ENCODE measurements around the gene CYP46A1.

The CYP46A1 gene

GRCh38 chr14:99673305-99674063, 10.6 kb upstream of the CYP46A1 start:
- DNase-seq (ENCODE audit: low read depth in 2 of 2): no peak

- no peak for DNase-seq (ENCODE audit: low read depth in 2 of 2)
Measured at GRCh38 chr14:99674064-99674650, 9.9 kb upstream of the CYP46A1 start.

GRCh38 chr14:99674776-99675381, 9.2 kb upstream of the CYP46A1 start:
- no peak for DNase-seq (ENCODE audit: low read depth in 2 of 2)

GRCh38 chr14:99675382-99675835, 8.7 kb upstream of the CYP46A1 start:
- DNase-seq (ENCODE audit: low read depth in 2 of 2): no peak

GRCh38 chr14:99675951-99676350, 8.1 kb upstream of the CYP46A1 start:
- DNase-seq (ENCODE audit: low read depth in 2 of 2): no peak

- no peak for DNase-seq (ENCODE audit: low read depth in 2 of 2)
Measured at GRCh38 chr14:99676657-99677056, 7.4 kb upstream of the CYP46A1 start.

- no peak for DNase-seq (ENCODE audit: low read depth in 2 of 2)
Measured at GRCh38 chr14:99677231-99678140, 6.6 kb upstream of the CYP46A1 start.

- no peak for DNase-seq (ENCODE audit: low read depth in 2 of 2)
Measured at GRCh38 chr14:99678198-99678597, 5.9 kb upstream of the CYP46A1 start.

- no peak for DNase-seq (ENCODE audit: low read depth in 2 of 2)
Measured at GRCh38 chr14:99679111-99679510, 5.0 kb upstream of the CYP46A1 start.

GRCh38 chr14:99679543-99679942, 4.6 kb upstream of the CYP46A1 start:
- DNase-seq (ENCODE audit: low read depth in 2 of 2): no peak

- DNase-seq (ENCODE audit: low read depth in 2 of 2): no peak
Measured at GRCh38 chr14:99679996-99680395, 4.1 kb upstream of the CYP46A1 start.

- no peak for DNase-seq (ENCODE audit: low read depth in 2 of 2)
Measured at GRCh38 chr14:99681101-99681831, 2.8 kb upstream of the CYP46A1 start.

GRCh38 chr14:99681832-99682148, 2.3 kb upstream of the CYP46A1 start:
- no peak for DNase-seq (ENCODE audit: low read depth in 2 of 2)

GRCh38 chr14:99682809-99683618, 1.1 kb upstream of the CYP46A1 start:
- DNase-seq (ENCODE audit: low read depth in 2 of 2): peak; percentile 58 to 68

- no peak for DNase-seq (ENCODE audit: low read depth in 2 of 2)
Measured at GRCh38 chr14:99684410-99684934, 374 bp downstream of the CYP46A1 start.

GRCh38 chr14:99685151-99685591, 1.1 kb downstream of the CYP46A1 start:
- DNase-seq (ENCODE audit: low read depth in 2 of 2): no peak

GRCh38 chr14:99685596-99685995, 1.5 kb downstream of the CYP46A1 start:
- DNase-seq (ENCODE audit: low read depth in 2 of 2): no peak

- DNase-seq (ENCODE audit: low read depth in 2 of 2): no peak
Measured at GRCh38 chr14:99686557-99687283, 2.6 kb downstream of the CYP46A1 start.

Measured in stimulated activated CD8-positive, alpha-beta memory T cell treated with anti-CD3 and anti-CD28 coated beads, Interleukin-7, amount 100 ng/mL, for 1 hour (primary cell).